HG03342 (cell line): ENCODE data around the gene LSM8.
"Not testable (repeated sequence)": the region's sequence is repeated elsewhere in the genome, so short reads cannot be mapped to it uniquely, and the experiment has no call there.

Source experiments
- ATAC-seq: cut with Tn5 transposase; IDR thresholded peaks from one replicate; pipeline ENCODE4 v1.9.1; 2021; ENCODE audit warnings: mild to moderate bottlenecking, moderate library complexity; ENCODE audit not compliant: unreplicated experiment

Gene LSM8

DNA sequence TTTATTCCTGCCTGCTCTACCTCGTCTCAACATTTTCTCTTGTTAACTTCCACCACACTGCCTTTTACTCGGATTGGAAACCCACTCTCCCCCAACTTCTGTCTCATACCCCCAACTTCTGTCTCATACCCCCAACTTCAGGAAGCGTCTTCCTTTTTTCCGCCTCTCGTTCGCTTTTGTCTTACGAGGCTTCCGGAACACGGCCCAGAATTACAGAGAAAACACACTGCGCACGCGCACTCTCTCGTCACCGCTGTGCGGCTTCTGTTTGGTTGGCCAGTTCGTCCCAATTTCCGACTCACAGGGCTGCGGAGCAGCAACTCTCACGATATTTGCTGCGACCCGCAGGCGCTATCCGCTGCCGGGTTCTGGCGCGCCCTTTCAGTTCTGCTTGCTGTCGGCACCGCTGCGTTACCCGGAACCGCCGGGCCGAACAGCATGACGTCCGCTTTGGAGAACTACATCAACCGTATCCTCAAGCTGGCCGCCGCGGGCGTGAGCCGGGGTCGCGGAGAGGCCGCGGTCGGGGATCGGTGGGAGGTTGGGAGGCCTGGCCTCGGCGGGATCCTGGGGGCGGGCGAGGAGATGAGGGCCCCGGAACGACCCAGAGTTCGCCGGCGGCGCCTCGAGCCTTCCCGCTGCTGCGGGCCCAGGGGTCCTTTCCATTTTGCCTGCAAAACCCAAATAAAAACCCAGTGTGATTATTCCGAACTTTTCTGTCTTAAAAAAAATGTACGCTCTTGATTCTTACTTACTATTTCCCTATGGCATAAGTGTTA lies at the start of gene LSM8:
TSS of gene LSM8 (plus strand) at position 379 of the 779 bp plus-strand sequence. CDS start at position 439, 60 bp downstream.
- peak; percentile 98 for ATAC-seq

DNA sequence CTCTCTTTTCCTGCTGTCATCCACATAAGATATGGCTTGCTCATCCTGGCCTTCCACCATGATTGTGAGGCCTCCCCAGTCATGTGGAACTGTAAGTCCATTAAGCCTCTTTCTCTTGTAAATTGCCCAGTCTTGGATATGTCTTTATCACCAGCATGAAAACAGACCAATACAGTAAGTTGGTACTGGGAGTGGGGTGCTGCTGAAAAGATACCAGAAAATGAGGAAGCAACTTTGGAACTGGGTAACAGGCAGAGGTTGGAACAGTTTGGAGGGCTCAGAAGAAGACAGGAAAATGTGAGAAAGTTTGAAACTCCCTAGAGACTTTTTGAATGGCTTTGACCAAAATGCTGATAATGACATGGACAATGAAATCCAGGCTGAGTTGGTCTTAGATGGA lies 49.5 kb upstream of the LSM8 start:
- not testable (repeated sequence) for ATAC-seq

DNA sequence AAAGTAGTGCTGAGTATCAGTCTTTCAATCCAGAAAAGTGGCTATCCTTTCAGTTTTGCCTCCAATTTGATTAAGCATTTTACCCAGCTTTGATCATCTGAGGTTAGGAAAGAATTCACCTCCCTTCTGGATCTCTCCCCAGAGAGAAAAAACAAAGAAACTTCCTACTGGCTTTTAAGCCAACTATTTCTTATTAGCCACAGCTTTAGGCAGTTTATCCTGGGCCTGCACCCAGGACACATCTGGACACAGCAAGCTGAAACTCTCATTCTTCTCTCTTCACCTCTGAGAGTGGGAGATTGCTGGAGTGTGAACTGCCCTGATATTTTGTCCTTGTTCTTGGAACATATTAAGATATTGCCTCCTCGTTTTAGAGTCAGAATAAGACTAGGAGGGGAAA lies 43.5 kb upstream of the LSM8 start:
- no peak for ATAC-seq

- no peak for ATAC-seq
Observed at GRCh38 chr7:118142012-118142411, 42.0 kb upstream of the LSM8 start.

DNA sequence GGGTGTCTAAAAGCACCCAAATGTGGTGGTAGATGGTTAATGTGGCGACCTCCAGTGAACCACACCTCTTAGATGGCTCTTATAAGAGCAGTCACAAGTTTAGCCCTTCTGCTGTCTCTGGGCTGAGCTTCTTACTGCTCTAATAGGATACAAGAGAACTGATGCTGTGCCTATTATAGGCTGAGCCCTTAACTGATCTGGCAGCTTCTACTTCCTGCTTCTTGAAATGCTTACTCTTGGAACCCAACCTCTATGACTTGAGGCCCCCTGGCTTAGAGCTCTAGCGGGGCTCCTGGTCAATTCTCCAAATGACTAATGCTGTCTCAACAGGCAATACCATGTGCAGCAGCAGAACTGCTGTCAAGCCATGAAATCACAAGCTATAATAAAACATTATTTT lies 35.0 kb upstream of the LSM8 start:
- peak; percentile 67 for ATAC-seq

DNA sequence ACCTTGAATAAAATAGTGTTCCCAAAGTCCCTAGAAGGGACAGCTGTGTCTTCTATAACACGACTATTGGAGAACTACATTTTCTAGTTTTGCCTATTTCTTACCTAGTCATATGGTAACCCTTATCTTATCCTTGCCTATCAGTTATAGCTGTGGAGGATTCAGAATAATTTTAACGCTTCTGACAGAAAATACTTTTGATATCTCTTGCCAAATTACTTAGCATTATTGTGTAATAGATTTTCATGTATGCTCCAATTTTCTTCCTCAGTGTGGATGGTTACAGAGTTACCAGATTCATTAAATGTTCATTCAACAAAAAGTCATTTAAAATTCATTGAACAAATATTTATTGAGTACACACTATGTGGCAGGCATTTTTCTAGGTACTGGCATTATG lies 34.6 kb upstream of the LSM8 start:
- ATAC-seq, result no peak

GRCh38 chr7:118151671-118152070 lies 32.3 kb upstream of the LSM8 start:
- ATAC-seq, result no peak

DNA sequence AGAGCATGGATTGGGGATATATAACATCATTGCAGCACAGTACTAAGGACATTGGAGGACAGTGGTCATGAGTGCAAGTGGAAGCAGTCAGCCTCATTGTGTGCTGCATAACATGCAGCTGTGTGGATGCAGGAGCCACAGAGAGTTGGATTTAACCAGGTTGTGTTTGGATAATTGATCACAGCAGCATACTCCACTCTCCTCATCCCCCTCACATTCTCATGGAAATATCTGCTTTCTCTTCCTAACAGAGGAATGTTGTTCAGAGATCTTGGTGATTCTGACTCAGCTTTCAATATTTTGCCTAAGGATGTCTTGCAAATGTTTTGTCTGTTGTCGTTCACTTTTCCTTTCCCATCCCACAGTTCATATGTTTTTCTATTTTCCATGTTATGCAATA lies 31.8 kb upstream of the LSM8 start:
- no peak for ATAC-seq

DNA sequence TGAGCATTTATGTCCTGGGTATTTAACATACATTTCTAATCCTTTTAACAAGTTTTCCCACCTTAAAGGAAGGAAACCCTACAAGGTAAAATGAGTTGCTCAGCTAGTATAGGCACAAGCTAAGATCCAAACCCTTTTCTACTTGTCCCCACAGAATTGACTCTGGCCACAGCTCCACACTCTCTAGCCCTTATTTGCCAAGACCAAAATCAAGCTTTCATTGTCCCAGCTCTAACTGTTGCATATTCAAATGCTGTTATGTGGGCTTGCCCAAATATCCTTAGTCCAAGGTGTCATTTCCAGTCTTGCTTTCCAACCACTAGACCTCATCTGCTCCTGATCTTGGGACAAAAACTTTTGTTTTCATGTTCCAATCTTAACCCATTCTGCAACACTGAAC lies 31.3 kb upstream of the LSM8 start:
- no peak for ATAC-seq

GRCh38 chr7:118153551-118154177 lies 30.3 kb upstream of the LSM8 start:
- ATAC-seq, result peak; percentile 70

DNA sequence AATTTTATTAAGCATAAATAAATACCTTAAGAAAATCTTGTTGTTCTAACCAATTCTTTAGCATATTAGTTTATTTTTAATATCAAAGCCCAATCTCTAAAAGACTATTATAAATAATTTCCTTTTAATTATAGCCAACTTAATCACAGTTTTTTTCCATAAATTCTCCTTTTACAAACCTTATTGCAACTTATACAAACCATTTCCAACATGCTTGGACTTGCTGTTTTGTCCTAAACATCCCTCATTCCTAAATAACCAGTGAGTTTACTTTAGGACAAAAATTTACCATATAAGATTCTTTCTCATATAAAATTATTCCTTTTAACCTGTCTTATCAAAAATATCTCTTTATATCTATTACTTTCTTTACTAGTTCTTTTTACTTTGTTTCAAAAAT lies 25.2 kb upstream of the LSM8 start:
- ATAC-seq, result no peak

DNA sequence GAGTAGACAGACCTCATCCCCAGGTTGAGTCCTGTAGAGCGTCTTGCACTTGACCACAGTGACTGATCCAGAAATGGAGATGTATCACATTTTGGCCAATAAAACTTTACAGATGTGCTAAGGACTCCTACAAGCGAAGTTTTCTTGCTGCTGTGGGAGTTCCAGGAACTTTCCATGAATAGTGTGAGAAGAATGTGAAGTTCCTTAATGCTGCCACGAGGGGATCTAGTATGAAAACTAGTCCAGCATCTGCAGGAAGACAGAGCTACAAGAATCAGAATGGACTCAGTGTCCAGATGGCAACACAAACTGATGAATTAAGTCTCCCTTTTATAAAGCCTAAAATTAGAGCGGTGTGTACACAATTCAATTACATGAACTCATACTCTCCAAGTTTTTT lies 14.8 kb upstream of the LSM8 start:
- ATAC-seq, result no peak

- ATAC-seq, result no peak
Observed at GRCh38 chr7:118175740-118176139, 8.2 kb upstream of the LSM8 start.

- ATAC-seq, result no peak
Observed at GRCh38 chr7:118179191-118179590, 4.8 kb upstream of the LSM8 start.

DNA sequence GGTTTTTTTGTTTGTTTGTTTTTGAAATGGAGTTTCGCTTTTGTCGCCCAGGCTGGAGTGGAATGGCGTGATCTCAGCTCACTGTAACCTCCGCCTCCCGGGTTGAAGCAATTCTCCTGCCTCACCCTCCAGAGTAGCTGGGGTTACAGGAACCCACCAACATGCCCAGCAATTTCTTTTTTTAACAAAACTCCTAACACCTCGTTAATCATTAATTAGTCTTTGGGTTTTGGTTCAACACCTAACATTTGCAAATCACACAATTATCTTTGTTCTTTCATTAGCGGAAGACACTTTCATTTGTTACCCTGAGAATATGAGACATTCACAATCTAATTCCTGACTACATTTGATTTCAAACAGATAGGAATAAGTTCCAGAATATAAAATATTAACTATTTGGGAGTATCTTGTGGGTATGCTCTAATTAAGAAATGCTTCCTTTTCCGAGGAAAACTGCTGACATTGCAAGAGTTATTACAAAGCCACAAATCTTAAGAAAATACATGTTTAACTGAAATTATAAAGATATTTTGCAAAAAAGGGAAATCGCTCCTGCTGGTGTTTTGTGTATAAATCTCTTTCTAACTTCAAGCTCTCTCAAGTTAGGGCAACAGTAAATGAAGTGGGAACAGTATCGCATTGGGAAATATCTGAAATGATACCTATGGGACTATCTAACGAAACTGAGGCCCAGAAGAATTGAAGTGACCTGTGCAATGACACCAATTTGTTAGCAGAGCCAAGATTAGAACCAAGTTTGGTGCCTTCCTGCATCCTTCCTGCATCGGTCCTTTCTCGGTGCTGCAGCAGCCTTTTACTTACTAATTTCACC lies 1.2 kb upstream of the LSM8 start:
- ATAC-seq, result no peak

- ATAC-seq, result peak; percentile 0
Observed at GRCh38 chr7:118183428-118183785, 557 bp upstream of the LSM8 start.

- no peak for ATAC-seq
Observed at GRCh38 chr7:118184565-118184940, 589 bp downstream of the LSM8 start.

- no peak for ATAC-seq
Observed at GRCh38 chr7:118185163-118185860, 1.3 kb downstream of the LSM8 start.

GRCh38 chr7:118186501-118186900 lies 2.5 kb downstream of the LSM8 start:
- no peak for ATAC-seq

DNA sequence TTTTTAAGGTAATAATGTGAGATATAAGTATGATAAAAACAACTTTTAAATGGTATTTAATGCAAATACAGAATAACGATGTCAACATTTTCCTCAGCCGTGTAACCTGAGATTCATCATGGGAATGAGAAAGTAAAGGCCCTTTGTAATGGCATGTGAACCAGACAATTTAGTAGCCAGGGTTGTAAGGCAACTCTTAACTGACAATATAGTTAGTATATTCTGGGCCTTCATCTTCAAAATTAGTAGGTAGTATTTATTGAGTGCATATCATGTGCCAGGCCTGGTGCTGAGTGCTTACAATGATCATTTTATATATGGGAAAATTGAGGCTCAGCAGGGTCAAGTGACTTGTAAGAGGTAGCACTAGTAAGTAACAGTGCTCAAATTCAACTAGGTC lies 10.6 kb downstream of the LSM8 start:
- no peak for ATAC-seq

DNA sequence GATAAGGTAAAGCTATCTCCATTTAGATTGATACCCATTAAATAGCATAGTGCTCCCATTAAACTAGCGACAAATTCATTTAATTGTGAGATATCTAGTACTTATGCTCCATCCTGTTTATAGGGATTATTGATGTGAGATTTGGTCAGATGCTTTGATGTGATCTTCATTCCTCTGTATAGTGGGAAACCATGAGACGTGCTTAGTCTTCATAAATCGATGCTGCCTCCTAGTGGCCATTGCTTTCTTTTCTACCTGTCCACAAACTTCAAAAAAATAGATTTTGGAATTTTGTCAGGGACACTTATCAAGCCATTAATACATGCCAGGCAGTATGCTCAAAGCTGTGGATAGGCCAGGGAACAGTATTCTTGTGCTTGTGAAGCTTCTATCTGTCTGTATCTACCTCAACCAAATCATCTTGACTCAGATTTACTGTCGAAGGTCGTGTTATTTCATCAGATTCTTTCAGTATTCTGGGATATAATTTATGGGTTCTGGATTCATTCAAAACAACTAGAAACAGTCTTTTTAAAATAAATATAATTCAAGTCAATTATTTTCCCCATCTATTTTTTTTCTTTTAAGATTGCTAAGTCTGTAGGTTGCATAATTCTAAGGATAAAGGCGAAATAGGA lies 12.0 kb downstream of the LSM8 start:
- ATAC-seq, result peak; percentile 90
